ENCODE data around the gene MIS18A. TPM values are rescaled to one million over a fixed set of nuclear protein-coding genes. Genes with fewer than 3 reads are reported as not detected.

The MIS18A gene
- total RNA-seq, 4 donors from 2014 or later = 3.5 to 5.3 (median 4.1) TPM

GRCh38 chr21:32307706-32308105 is 28.9 kb upstream of the MIS18A start:
- no peak for ATAC-seq (ENCODE audit: low FRiP score)

DNA sequence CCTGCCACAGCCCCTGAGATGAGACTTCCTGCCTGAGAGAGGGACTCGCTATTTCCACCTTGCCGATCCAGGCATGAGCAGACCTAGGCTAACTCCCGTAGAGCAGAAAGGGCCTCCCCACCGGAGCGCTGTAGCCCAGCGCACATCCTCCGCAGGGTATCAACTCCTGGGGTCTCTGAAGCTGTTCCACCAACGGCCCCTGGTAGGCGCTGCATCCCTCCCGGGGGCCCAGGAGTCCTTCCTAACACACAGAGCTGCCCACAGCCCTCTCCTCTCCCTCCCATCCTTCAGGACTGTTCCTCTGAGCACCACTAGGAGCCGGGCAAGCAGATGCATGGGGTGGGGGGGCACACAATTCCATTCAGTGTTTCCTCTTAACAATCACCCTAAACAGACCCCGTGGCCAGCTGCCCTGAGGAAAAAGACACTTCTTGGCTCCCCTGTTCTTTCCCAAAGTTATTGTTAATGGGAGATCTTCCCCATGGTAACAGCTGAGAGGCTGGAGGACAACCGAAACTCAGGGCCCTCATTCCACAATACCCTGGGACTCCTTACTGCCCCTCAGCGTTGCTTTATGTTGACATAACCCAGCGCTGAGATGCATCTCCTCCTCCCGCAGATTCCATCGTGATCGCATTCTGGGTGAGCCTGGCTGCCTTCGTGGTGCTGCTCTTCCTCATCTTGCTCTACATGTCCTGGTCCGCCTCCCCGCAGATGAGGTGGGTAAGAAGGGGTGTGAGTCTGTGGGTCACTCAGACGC is 27.4 kb upstream of the MIS18A start:
- TF ChIP-seq, protein P1, sequence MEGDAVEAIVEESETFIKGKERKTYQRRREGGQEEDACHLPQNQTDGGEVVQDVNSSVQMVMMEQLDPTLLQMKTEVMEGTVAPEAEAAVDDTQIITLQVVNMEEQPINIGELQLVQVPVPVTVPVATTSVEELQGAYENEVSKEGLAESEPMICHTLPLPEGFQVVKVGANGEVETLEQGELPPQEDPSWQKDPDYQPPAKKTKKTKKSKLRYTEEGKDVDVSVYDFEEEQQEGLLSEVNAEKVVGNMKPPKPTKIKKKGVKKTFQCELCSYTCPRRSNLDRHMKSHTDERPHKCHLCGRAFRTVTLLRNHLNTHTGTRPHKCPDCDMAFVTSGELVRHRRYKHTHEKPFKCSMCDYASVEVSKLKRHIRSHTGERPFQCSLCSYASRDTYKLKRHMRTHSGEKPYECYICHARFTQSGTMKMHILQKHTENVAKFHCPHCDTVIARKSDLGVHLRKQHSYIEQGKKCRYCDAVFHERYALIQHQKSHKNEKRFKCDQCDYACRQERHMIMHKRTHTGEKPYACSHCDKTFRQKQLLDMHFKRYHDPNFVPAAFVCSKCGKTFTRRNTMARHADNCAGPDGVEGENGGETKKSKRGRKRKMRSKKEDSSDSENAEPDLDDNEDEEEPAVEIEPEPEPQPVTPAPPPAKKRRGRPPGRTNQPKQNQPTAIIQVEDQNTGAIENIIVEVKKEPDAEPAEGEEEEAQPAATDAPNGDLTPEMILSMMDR (IDR thresholded peaks at IDR 0.05) = no peak
- DNase-seq (ENCODE audit: low spot score) (no peak), ATAC-seq (ENCODE audit: low FRiP score) (peak; percentile 23)

More at GRCh38 chr21:32307706-32308105, 28.9 kb upstream of the MIS18A start:
- TF ChIP-seq, protein P1 (IDR thresholded peaks at IDR 0.05) = no peak
- no peak for DNase-seq (ENCODE audit: low spot score)

DNA sequence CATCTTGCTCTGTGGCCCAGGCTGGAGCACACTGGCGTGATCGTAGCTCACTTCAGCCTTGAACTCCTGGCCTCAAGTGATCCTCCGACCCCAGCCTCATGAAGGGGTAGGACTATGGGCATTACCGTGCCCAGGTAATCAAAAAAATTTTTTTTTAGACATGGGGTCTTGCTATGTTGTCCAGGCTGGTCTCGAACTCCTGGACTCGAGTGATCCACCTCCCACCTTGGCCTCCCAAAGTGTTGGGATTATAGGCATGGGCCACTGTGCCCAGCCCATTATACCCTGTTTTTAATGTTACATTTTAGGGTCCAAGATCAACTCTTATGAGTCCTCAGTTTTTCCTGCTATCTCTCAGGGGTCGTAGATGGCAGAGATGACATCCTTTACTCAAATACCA is 26.1 kb upstream of the MIS18A start:
- ATAC-seq (ENCODE audit: low FRiP score) (no peak), DNase-seq (ENCODE audit: low spot score) (no peak)
- TF ChIP-seq, protein P1 (IDR thresholded peaks at IDR 0.05) = no peak

DNA sequence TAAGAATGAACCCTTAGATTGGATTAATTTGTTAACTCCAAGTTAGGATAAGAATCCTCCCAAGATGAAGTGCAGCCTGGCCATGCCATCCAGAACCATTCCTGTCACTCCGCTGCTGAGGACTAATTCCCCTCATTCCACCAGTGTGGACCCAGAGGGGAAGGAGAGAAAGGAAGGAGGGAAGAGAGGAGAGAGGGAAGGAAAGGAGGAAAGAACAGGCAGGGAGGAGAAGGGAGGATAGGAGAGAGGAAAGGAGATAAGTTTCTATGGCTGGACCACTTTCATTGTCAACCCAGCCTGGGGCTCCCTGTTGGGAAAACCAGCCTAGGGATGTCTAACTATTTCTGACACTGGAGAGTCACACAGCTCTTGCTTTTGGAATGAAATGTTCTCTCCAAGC is 24.5 kb upstream of the MIS18A start:
- TF ChIP-seq, protein P1 (IDR thresholded peaks at IDR 0.05) = no peak
- ATAC-seq (ENCODE audit: low FRiP score) (no peak), DNase-seq (ENCODE audit: low spot score) (no peak)

GRCh38 chr21:32302560-32302959 is 23.7 kb upstream of the MIS18A start:
- DNase-seq (ENCODE audit: low spot score) (no peak), ATAC-seq (ENCODE audit: low FRiP score) (no peak)
- TF ChIP-seq, protein P1 (IDR thresholded peaks at IDR 0.05) = no peak

DNA sequence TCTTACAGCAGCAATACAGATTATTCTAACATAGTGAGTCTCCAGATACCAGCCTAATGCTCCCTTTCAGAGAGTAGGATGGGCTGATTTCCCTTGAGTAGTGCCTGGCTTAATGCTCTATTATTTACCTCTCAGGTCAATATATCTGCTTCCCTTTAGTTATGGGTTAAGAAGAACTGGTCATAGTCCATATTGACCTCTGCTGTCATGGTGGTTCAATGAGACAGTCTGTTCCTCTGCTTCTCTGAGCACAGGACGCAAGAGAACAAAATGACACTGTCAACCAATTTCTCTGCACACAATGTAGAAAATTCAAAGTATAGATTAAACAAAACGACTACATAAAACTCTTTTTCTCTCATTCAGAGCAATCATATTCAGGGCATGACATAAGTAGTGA is 22.7 kb upstream of the MIS18A start:
- DNase-seq (ENCODE audit: low spot score) (no peak), ATAC-seq (ENCODE audit: low FRiP score) (no peak)
- TF ChIP-seq, protein P1 (IDR thresholded peaks at IDR 0.05) = no peak

- no peak for DNase-seq (ENCODE audit: low spot score)
- ATAC-seq (ENCODE audit: low FRiP score) = no peak
- TF ChIP-seq, protein P1 (IDR thresholded peaks at IDR 0.05) = no peak
Observed at GRCh38 chr21:32300117-32300681, 21.4 kb upstream of the MIS18A start.

Measured in omental fat pad (tissue), 4 donors.